Suprapubic skin (tissue), 4 donors: Measurements from ENCODE around the gene L3HYPDH. TPM values are rescaled to one million over a fixed set of nuclear protein-coding genes. Genes with fewer than 3 reads are reported as not detected.
"Not testable (repeated sequence)": the region's sequence is repeated elsewhere in the genome, so short reads cannot be mapped to it uniquely, and the experiment has no call there.

Experiments used
- DNase-seq, 2 donors: peaks; one replicate each; pipeline ENCODE4 v3.0.0-alpha.2; 2019; ENCODE audit warnings: low spot score in 2 of 2
- H3K27ac ChIP-seq: fragments of 200-600 bp; sonication (generic); one replicate; pipeline ENCODE4 v1.5.1; 2019
- H3K27me3 ChIP-seq: fragments of 200-600 bp; sonication (generic); one replicate; pipeline ENCODE4 v1.5.1; 2019
- H3K36me3 ChIP-seq: fragments of 200-600 bp; sonication (generic); one replicate; pipeline ENCODE4 v1.5.1; 2019
- H3K4me1 ChIP-seq: fragments of 200-600 bp; sonication (generic); one replicate; pipeline ENCODE4 v1.5.1; 2019
- H3K4me3 ChIP-seq: fragments of 200-600 bp; sonication (generic); one replicate; pipeline ENCODE4 v1.5.1; 2019; ENCODE audit warnings: mild to moderate bottlenecking
- H3K9me3 ChIP-seq: fragments of 200-600 bp; sonication (generic); one replicate; pipeline ENCODE4 v1.5.1; 2019
- EP300 ChIP-seq: sonication (generic); formaldehyde crosslinking; IDR thresholded peaks from one replicate; pipeline ENCODE4 v1.6.1; 2017; ENCODE audit warnings: antibody characterized with exemption
- POLR2A ChIP-seq, 2 donors: fragments of 450-650 bp; IDR thresholded peaks; one replicate each; pipeline ENCODE4 v1.6.1; 2017; ENCODE audit warnings: antibody characterized with exemption in 2 of 2, mild to moderate bottlenecking in 2 of 2, moderate library complexity in 2 of 2
- POLR2AphosphoS5 ChIP-seq, 3 donors: sonication (generic); formaldehyde crosslinking; IDR thresholded peaks; one replicate each; pipeline ENCODE4 v1.6.1; 2017; ENCODE audit warnings: antibody characterized with exemption in 3 of 3
- WGBS: methylation state at CpG from one replicate; pipeline ENCODE4 v1.1.5; 2018; 5-methylcytosine and 5-hydroxymethylcytosine counted together
- total RNA-seq, 4 donors: library from RNA; depleted of rRNA; stranded (reverse); fragments of >200 nt; gene quantifications; one replicate each; pipeline ENCODE4 v1.1.0, GENCODE V29; 2016
- TF ChIP-seq, protein P1 (sequence below), 2 donors: fragments of 200-600 bp in 1 of 2; fragments of 450-650 bp in 1 of 2; sonication (generic) in 1 of 2; IDR thresholded peaks; one replicate each; pipeline ENCODE4 v1.5.1; 2016 to 2019; ENCODE audit warnings: antibody characterized with exemption in 2 of 2, mild to moderate bottlenecking in 1 of 2, moderate library complexity in 1 of 2

L3HYPDH gene
- total RNA-seq, 4 donors from 2014 or later = 15.3 to 59.1 (median 23.3) TPM

DNA sequence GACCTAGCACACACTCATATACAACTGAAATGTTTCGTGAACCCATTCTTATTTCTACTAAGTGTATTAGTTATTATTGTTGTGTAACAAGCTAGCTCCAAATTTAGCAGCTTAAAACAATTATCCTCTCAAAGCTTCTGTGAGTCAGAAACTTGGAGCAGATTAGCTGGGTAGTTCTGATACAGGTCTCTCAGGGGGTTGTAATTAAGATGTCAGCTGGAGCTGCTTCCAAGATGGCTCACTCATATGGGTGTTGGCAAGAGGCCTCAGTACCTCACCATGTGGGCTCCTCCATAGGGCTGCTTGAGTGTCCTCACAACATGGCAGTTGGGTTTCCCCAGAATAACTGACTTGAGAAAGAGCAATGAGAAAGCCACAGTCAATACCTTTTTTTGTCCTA, 28.8 kb downstream of the L3HYPDH start:
- no peak for DNase-seq
- H3K4me1 ChIP-seq = no peaks in the 10 kb centered on the region
- no peaks in the 10 kb centered on the region for H3K27me3 ChIP-seq
- H3K9me3 ChIP-seq = no peaks in the 10 kb centered on the region
- TF ChIP-seq POLR2A (IDR thresholded peaks at IDR 0.05) = no peak
- TF ChIP-seq, protein P1, sequence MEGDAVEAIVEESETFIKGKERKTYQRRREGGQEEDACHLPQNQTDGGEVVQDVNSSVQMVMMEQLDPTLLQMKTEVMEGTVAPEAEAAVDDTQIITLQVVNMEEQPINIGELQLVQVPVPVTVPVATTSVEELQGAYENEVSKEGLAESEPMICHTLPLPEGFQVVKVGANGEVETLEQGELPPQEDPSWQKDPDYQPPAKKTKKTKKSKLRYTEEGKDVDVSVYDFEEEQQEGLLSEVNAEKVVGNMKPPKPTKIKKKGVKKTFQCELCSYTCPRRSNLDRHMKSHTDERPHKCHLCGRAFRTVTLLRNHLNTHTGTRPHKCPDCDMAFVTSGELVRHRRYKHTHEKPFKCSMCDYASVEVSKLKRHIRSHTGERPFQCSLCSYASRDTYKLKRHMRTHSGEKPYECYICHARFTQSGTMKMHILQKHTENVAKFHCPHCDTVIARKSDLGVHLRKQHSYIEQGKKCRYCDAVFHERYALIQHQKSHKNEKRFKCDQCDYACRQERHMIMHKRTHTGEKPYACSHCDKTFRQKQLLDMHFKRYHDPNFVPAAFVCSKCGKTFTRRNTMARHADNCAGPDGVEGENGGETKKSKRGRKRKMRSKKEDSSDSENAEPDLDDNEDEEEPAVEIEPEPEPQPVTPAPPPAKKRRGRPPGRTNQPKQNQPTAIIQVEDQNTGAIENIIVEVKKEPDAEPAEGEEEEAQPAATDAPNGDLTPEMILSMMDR (IDR thresholded peaks at IDR 0.05) = no peak
- no peak for TF ChIP-seq EP300
- no peak for TF ChIP-seq POLR2AphosphoS5 (IDR thresholded peaks at IDR 0.05)
- peaks cover 8% of the 10 kb centered on the region for H3K36me3 ChIP-seq
- 100% methylated on average over 1 of the region's 1 CpG for WGBS
- H3K27ac ChIP-seq = no peak overlapping the region
- H3K4me3 ChIP-seq = no peak overlapping the region

DNA sequence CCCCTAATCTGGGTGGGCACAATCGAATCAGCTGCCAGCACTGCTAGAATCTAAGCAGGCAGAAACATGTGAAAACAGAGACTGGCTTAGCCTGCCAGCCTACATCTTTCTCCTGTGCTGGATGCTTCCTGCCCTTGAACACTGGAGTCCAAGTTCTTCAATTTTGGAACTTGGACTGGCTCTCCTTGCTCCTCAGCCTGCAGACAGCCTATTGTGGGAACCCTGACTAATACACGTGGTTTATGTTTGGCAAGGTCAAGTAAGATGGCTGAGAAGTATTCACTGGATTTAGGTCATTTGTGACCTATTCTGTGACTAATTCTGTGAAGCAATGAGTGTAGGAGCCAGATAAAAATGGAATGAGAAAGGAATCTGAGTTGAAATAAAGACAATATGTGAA, 30.1 kb downstream of the L3HYPDH start:
- no peaks in the 10 kb centered on the region for H3K4me1 ChIP-seq
- TF ChIP-seq POLR2AphosphoS5 (IDR thresholded peaks at IDR 0.05) (no peak), POLR2A (IDR thresholded peaks at IDR 0.05) (no peak)
- no peaks in the 10 kb centered on the region for H3K27me3 ChIP-seq
- 45% methylated on average over 2 of the region's 2 CpGs for WGBS
- H3K27ac ChIP-seq = no peak overlapping the region
- no peak overlapping the region for H3K4me3 ChIP-seq
- H3K9me3 ChIP-seq = no peaks in the 10 kb centered on the region
- peaks cover 8% of the 10 kb centered on the region for H3K36me3 ChIP-seq
- no peak for DNase-seq

DNA sequence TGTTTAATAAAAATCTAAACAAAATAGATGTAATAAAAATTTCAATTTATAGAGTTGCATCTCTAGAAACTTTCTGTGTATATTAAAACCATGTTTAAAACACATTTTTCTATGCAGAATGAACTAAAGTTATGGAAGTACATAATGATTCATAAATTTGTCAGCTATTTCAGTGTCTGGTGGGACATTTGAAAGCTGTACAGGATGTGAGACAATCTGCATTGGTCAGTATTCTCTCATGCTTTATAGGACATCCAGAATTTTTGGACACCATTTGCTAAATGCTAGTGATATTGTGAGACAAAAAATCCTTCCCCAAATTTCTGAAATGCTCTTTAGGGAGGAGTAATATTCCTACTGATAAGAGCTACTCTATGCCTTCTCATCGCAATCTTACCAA, 32.4 kb downstream of the L3HYPDH start:
- TF ChIP-seq EP300 (no peak), POLR2AphosphoS5 (IDR thresholded peaks at IDR 0.05) (no peak), POLR2A (IDR thresholded peaks at IDR 0.05) (no peak)
- TF ChIP-seq, protein P1 (IDR thresholded peaks at IDR 0.05) = no peak
- no peaks in the 10 kb centered on the region for H3K4me1 ChIP-seq
- 98% methylated on average over 1 of the region's 1 CpG for WGBS

DNA sequence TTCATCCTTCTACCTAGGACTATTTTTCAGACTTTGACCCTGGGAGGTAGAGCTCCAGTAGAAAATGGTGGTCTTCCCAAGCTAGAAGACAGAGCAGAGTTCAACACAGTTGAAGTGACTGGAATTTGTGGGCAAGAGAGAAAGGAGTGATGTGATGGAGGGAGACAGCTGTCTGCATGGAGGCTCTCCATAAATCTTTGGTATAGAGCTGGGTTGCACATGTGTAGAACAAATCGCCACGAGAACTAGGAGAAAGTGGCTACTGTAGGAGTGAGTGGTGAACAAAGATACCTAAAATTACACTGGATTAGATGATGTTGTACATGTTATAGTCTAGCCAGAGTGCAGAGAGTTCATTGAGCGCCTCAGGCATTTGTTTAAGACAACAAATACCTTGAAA, 33.5 kb downstream of the L3HYPDH start:
- TF ChIP-seq, protein P1 (IDR thresholded peaks at IDR 0.05) = no peak
- TF ChIP-seq EP300 (no peak), POLR2AphosphoS5 (IDR thresholded peaks at IDR 0.05) (no peak), POLR2A (IDR thresholded peaks at IDR 0.05) (no peak)
- no peak overlapping the region for H3K27ac ChIP-seq
- H3K27me3 ChIP-seq = no peaks in the 10 kb centered on the region
- WGBS = 88% methylated on average over 3 of the region's 3 CpGs
- no peak for DNase-seq
- no peaks in the 10 kb centered on the region for H3K9me3 ChIP-seq
- H3K4me1 ChIP-seq = no peaks in the 10 kb centered on the region
- peaks cover 4% of the 10 kb centered on the region for H3K36me3 ChIP-seq
- H3K4me3 ChIP-seq = no peak overlapping the region

More for the DNA sequence above, 32.4 kb downstream of the L3HYPDH start:
- Histone ChIP-seq H3K27me3 (no peaks in the 10 kb centered on the region), H3K4me3 (no peak overlapping the region), H3K9me3 (no peaks in the 10 kb centered on the region), H3K27ac (no peak overlapping the region), H3K36me3 (peaks cover 8% of the 10 kb centered on the region)
- DNase-seq = no peak

DNA sequence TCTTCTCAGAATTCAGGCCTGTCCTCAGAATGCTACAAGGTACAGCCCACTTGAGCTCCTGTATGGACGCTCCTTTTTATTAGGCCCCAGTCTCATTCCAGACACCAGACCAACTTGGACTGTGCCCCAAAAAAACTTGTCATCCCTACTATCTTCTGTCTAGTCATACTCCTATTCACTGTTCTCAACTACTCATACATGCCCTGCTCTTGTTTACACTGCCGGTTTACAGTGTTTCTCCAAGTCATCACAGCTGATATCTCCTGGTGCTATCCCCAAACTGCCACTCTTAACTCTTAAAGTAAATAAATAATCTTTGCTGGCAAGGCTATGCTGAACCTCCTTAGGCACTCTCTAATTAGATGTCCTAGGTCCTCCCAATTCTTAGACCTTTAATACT, 35.5 kb downstream of the L3HYPDH start:
- H3K27me3 ChIP-seq, H3K4me1 ChIP-seq, H3K36me3 ChIP-seq, DNase-seq, H3K4me3 ChIP-seq, H3K27ac ChIP-seq, H3K9me3 ChIP-seq: not testable (repeated sequence)
- 98% methylated on average over 2 of the region's 2 CpGs for WGBS

DNA sequence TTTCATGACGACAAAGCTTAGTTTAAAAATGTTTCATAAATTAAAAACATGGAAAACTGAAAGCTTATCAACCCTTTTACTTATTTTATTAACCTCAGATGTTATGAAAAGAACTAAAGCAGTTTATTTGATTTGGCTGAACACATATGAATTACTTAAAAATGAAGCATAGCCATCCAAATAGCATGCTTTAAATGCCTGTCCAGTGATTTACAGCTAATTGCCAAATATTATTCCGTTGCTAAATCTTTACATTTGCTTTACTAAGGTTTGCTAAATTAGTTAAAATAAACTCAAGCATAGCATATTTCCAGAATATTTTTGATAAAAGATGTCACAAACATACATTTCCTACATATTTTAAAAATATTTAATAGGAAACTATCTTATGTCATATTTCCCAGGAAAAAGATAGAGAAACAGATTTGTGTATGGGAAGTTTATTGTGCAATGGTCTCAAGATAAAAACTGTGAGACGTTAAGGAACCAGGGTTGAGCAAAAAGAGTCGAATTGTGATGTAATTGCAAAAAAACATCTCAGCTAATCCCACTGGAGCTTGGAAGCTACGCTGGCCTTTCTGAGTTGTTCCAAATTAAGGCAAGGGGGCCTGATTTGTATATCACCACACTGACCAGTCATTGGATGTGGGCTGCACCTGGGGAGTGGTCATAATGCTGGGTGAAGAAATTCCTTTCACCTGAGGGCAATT, 44.8 kb downstream of the L3HYPDH start:
- Histone ChIP-seq H3K27ac (no peak overlapping the region), H3K36me3 (no peaks in the 10 kb centered on the region), H3K4me1 (no peaks in the 10 kb centered on the region), H3K4me3 (no peak overlapping the region), H3K27me3 (no peaks in the 10 kb centered on the region), H3K9me3 (no peaks in the 10 kb centered on the region)
- no peak for TF ChIP-seq POLR2AphosphoS5 (IDR thresholded peaks at IDR 0.05)
- no peak for TF ChIP-seq POLR2A (IDR thresholded peaks at IDR 0.05)
- TF ChIP-seq EP300 = no peak
- TF ChIP-seq, protein P1 (IDR thresholded peaks at IDR 0.05) = no peak
- no peak for DNase-seq
- WGBS = 60% methylated on average over 5 of the region's 5 CpGs
